ENCODE data around the gene ASTN2. TPM values are rescaled to one million over a fixed set of nuclear protein-coding genes. Genes with fewer than 3 reads are reported as not detected.

ASTN2 gene
- total RNA-seq, 6 experiments from 2014 or later = 0.91 to 3.1 (median 2.5) TPM

GRCh38 chr9:117368684-117369230 lies 46.1 kb downstream of the ASTN2 start:
- H3K4me3 ChIP-seq = no peak overlapping the region
- WGBS (ENCODE audit: insufficient coverage, low coverage, low lambda C conversion rate, missing lambda C conversion rate) = 6% methylated on average over 2 of the region's 2 CpGs
- intact Hi-C loops (cut with DNase I) = no loop called here
- no peak for DNase-seq
- H3K9me3 ChIP-seq = no peaks in the 10 kb centered on the region
- no peak overlapping the region for H3K27ac ChIP-seq
- no peaks in the 10 kb centered on the region for H3K4me1 ChIP-seq
- H3K36me3 ChIP-seq = no peaks in the 10 kb centered on the region
- H3K27me3 ChIP-seq = no peaks in the 10 kb centered on the region
- TF ChIP-seq POLR2A (IDR thresholded peaks at IDR 0.05) (no peak), CTCF (IDR thresholded peaks at IDR 0.05) (no peak)
- ATAC-seq = no peak

- no peak overlapping the region for H3K4me3 ChIP-seq
- TF ChIP-seq CTCF (IDR thresholded peaks at IDR 0.05) (no peak), POLR2A (IDR thresholded peaks at IDR 0.05) (no peak)
- no peaks in the 10 kb centered on the region for H3K4me1 ChIP-seq
- no peaks in the 10 kb centered on the region for H3K9me3 ChIP-seq
- DNase-seq = no peak
- intact Hi-C loops (cut with DNase I) = no loop called here
- WGBS (ENCODE audit: insufficient coverage, low coverage, low lambda C conversion rate, missing lambda C conversion rate) = 53% methylated on average over 2 of the region's 3 CpGs
- ATAC-seq = no peak
- no peak overlapping the region for H3K27ac ChIP-seq
- H3K36me3 ChIP-seq = no peaks in the 10 kb centered on the region
- no peaks in the 10 kb centered on the region for H3K27me3 ChIP-seq
Observed at GRCh38 chr9:117365438-117365837, 49.4 kb downstream of the ASTN2 start.

- Histone ChIP-seq H3K27ac (no peak overlapping the region), H3K4me3 (no peak overlapping the region), H3K27me3 (no peaks in the 10 kb centered on the region), H3K9me3 (no peaks in the 10 kb centered on the region), H3K4me1 (no peaks in the 10 kb centered on the region), H3K36me3 (no peaks in the 10 kb centered on the region)
- DNase-seq = no peak
- WGBS (ENCODE audit: insufficient coverage, low coverage, low lambda C conversion rate, missing lambda C conversion rate) = 49% methylated on average over 4 of the region's 4 CpGs
- no peak for ATAC-seq
- intact Hi-C loops (cut with DNase I) = no loop called here
- no peak for TF ChIP-seq POLR2A (IDR thresholded peaks at IDR 0.05)
- no peak for TF ChIP-seq CTCF (IDR thresholded peaks at IDR 0.05)
Observed at GRCh38 chr9:117363006-117363405, 51.9 kb downstream of the ASTN2 start.

- ATAC-seq (no peak), DNase-seq (no peak)
- H3K9me3 ChIP-seq = no peaks in the 10 kb centered on the region
- H3K4me1 ChIP-seq = no peaks in the 10 kb centered on the region
- no peaks in the 10 kb centered on the region for H3K36me3 ChIP-seq
- WGBS (ENCODE audit: insufficient coverage, low coverage, low lambda C conversion rate, missing lambda C conversion rate) = 74% methylated on average over 5 of the region's 5 CpGs
- no peak overlapping the region for H3K27ac ChIP-seq
- no peak overlapping the region for H3K4me3 ChIP-seq
- intact Hi-C loops (cut with DNase I) = no loop called here
- no peaks in the 10 kb centered on the region for H3K27me3 ChIP-seq
- TF ChIP-seq CTCF (IDR thresholded peaks at IDR 0.05) (no peak), POLR2A (IDR thresholded peaks at IDR 0.05) (no peak)
Observed at GRCh38 chr9:117359910-117360309, 54.9 kb downstream of the ASTN2 start.

GRCh38 chr9:117355542-117355941 lies 59.3 kb downstream of the ASTN2 start:
- Histone ChIP-seq H3K27me3 (no peaks in the 10 kb centered on the region), H3K4me3 (no peak overlapping the region), H3K27ac (no peak overlapping the region), H3K36me3 (no peaks in the 10 kb centered on the region), H3K9me3 (no peaks in the 10 kb centered on the region), H3K4me1 (no peaks in the 10 kb centered on the region)
- 56% methylated on average over 2 of the region's 3 CpGs for WGBS (ENCODE audit: insufficient coverage, low coverage, low lambda C conversion rate, missing lambda C conversion rate)
- no peak for ATAC-seq
- TF ChIP-seq CTCF (IDR thresholded peaks at IDR 0.05) = no peak
- TF ChIP-seq POLR2A (IDR thresholded peaks at IDR 0.05) = no peak
- no peak for DNase-seq
- intact Hi-C loops (cut with DNase I) = no loop called here

Data from right lobe of liver (tissue), 6 donors.